OCI-LY1 (cell line): ENCODE results near the gene LY9.

Experiments
- CTCF ChIP-seq: fragments of 200-600 bp; sonication (generic), shearing (Covaris generic); IDR thresholded peaks from 2 replicates; pipeline ENCODE4 v1.5.1; 2017; ENCODE audit warnings: mild to moderate bottlenecking, antibody characterized with exemption, low read length, moderate library complexity, mixed read lengths
- EZH2 ChIP-seq: fragments of 200-600 bp; sonication (generic), shearing (Covaris generic); IDR thresholded peaks from 2 replicates; pipeline ENCODE4 v1.8.0; 2017; ENCODE audit warnings: borderline replicate concordance, mixed run types, mild to moderate bottlenecking, antibody characterized with exemption, low read length, moderate library complexity, mixed read lengths

GRCh38 chr1:160773093-160773492, 22.9 kb upstream of the LY9 start:
- TF ChIP-seq CTCF, result no peak
- TF ChIP-seq EZH2, result no peak
